ENCODE results near the gene ADGRG1.
"Not testable (repeated sequence)": the region's sequence is repeated elsewhere in the genome, so short reads cannot be mapped to it uniquely, and the experiment has no call there.

ADGRG1 gene

DNA sequence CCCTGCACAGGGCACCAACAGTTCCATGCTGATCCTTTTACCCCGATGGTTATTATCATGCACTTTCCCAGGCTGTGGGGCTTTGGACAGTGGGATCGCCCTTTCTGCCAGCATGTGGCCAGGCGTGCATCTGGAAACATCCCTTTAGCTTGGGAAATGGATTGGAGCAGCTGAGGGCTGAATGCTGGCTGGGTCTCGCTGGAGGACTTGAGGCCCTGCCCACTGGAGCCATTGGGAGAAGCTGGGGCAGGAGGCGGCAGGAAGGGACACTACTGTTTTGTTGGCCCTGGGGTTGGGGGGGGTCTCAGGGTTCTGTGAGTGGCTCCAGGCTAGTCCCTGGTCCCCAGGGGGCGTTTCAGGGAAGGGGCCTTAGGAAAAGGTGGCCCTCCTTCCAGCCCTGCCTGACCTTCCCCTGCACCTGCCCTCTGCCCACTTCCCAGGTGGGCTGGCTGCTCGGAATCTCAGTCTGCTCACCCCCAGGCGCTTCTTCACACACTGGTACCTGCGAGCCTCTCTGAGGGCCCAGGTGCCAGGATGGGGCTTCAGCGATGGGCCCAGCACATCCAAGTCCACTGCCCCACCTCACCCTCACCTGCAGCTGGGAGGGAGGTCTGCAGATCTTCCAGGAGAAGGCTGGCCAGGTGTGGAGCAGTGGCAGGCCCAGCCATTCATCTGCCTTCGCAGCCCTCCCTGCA, 38.1 kb downstream of the ADGRG1 start:
- DNase-seq (ENCODE audit: low read depth in 2 of 2): no peak

DNA sequence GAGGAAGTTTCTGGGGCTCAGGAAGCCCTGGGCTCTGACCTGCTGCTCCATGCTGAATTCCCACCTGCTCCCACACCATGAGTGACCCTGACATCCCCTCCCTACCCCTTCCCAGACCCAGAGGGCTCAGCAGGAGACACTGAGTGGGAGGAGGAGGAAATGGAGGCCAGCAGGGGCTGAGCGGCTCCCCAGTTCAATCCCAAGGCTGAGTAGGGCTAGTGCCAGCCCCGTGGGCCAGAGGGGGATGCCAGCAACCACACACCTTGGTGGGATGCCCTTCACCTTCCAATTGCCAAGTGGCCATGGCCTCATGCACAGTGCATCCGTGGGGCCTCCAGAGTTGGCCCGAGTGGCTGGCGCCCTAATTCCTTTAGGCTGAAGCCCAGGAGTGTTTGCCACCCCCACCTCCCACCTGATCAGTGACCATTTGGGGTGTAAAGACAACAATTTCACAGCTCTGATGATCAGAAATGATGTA, 38.7 kb downstream of the ADGRG1 start:
- DNase-seq (ENCODE audit: low read depth in 2 of 2): no peak

DNA sequence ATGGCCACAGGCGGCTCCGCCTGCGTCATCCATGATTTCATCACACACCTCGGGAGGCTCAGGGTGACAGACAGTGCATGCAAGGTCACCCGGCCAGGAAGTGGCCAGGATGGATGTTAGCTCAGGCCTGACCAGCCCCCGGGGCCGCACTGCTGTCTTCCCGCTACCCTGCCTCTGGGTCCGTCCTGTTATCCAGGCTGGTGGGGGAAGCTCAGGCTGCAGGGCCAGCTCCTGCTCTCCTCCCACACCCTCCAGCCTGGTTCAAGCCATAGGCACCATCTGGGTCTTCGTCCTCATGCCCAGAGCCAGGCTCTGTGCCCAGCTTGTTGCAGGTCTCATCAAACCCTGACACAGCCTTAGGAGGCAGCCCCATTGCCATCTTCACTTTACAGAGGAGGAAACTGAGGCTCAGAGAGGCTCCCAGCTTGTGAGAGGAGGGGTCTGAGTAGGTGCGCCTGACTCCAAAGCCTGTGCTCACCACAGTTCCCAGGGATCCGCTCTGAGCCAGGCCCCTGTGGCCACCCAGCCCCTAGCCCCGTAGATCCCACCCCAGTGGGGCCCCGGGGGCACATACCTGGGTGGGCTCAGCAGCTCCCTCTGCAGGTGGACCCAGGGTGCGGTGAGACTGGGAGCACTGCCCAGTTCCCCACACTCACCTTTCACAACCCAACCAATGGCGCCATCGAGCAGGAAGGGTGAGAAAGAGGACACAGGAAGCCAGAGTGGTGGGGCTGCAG, 39.3 kb downstream of the ADGRG1 start:
- no peak for DNase-seq (ENCODE audit: low read depth in 2 of 2)

DNA sequence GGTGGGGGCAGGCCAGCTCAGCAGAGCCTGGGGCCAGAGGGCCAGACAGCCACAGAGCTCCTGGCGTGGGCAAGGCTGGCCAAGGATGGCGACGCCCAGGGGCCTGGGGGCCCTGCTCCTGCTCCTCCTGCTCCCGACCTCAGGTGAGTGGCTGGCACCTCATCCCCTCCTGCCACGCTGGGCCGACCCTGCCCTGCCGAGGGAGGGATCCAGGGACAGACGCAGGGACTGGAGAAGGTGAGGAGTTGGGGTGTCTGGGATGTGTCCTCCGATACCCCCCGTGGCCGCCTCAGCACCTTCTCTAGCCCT, 39.8 kb downstream of the ADGRG1 start, which contains the start of gene ADGRG3:
ADGRG3 (plus strand) TSS at position 44 of the 309 bp plus-strand sequence; CDS start at position 86, 42 bp downstream.
- no peak for DNase-seq (ENCODE audit: low read depth in 2 of 2)

DNA sequence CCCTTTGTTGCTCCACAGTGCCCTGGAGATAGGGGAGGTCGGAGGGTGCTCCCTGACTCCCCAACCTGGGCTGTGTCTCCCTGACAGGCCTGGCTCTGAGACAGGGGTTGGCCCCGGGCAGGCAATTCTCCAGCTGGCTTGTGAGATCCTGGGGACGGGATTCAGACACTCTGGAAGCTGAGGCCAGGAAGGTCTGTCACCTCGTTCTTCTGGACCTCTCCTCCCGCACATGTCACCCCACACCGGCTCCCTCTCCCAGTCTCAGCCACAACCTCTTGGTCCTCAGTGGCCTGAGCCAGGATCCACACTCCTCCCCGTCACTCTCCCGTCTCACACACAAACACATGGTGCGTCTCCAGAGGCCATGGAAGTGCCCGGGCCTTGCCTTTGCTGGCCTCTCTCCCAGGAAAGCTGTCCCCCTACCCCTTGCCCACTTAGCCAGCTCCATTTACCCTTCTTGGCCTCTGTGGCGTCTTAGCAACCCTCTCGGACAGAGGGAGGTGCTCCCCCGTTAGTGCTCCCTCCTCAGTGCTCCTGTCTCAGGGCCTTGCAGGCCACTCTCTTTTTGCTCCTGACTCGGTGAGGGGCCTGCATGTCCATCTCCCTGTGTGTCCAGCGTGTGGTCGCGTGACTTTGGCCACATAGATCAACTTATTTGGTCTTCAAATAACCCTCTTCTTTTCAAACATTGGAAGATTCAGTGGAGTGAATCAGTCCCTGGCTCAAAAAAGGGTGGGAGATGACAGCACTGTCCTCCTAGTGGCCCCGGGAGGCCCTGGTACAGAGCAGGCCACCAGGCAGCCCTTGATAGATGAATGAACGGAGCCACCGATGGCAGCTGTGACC, 40.4 kb downstream of the ADGRG1 start:
- DNase-seq (ENCODE audit: low read depth in 2 of 2): no peak

DNA sequence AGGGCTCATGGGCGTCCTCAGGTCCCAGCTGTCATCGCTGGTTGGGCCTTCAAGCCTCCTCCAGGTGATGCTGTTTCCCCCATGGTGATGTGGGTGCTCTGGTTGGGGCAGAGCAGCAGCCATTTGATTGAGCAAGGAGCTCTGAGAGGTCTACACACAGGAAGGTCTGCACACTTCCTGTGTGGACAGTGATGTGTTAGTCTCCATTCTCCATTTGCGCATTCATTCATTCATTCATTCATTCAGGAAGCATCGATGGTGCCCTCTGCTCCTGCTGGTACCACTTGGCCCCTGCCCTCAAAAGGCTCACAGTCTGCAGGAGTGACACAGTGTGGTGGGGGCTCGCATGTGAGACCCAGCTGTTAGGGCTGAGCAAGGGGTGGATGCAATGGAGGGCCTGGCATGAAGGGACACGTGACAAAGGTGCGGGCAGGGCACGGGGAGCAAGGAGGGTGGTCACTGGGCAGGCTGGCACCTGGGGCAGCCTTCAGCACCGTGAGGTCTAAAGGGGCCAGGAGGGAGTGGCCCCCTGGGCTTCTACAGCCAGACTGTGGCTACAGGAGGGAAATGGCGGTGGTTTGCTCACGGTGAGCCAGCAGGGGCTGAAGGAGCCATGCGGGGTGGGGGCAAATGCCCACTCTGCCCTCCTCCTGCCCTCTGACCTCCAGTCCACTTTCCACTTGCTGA, 41.2 kb downstream of the ADGRG1 start:
- no peak for DNase-seq (ENCODE audit: low read depth in 2 of 2)

DNA sequence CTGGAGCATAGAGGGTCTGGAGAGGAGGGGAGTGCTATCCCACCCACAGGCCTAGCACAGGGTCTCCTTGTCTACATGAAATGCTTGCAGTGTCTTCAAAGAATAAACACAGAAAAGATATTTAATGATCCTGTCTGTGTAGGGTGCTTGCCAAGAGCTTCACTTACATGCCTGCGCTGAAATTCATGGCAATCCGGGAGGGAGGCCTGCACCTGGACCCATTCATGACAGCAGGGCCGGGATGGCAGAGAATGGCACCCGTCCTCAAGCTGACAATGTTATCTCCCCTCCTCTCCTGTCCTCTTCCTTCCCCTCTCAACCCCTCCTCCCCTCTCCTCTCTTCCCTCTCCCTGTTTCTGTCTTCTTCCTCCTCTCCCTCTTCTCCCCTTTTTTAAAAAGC, 41.8 kb downstream of the ADGRG1 start:
- DNase-seq (ENCODE audit: low read depth in 2 of 2): no peak

DNA sequence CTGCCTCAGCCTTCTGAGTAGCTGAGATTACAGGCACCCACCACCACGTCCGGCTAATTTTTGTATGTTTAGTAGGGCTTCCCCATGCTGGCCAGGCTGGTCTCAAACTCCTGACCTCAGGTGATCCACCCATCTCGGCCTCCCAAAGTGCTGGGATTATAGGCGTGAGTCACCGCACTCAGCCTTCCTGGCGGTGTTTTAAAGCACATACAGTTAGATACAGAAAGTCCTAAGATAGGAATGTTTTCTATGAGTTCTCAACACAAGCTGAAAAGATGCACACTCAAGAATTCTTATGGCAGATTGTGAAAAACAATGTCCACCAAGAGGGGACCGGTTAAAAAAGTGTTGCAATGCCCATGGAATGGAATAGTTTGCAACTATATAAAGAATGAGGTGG, 43.0 kb downstream of the ADGRG1 start:
- not testable (repeated sequence) for DNase-seq (ENCODE audit: low read depth in 2 of 2)

DNA sequence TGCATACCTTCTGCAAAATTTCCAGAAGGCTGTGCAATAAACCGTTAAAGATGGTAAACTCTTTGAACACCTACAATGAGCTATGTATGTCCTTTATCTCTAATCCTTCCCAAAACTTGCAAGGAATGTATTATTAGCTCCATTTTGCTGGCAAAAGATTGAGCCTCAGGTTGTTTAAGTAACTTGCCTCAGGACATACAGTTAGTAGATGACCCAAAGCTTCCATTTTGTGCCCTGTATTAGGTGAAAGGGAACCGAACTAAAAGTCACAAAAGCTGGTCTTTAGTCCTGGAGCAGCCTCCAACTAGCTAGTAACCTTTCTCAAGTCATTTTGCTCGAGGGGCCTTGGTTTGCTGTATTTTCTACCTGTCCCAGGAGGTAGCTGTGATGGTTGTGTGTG, 44.0 kb downstream of the ADGRG1 start:
- DNase-seq (ENCODE audit: low read depth in 2 of 2): no peak

DNA sequence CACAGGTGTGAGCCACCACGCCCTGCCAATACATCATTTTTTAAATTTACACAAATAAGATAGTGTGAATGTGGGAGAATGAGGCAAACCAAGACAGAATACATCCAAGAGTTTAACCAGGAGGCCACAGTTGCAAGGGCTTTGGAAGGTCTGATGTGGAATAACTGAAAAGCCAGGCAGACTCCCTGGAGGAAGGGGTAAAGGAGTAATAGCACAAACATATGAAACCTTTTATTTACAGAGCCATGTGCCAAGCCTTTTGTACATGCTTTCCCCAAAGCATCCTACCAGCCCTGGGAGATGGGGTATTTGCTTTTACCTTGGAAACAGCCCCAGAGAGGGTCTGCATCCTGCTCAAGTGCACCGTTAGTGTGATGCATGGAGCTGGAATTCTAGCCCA, 44.4 kb downstream of the ADGRG1 start:
- no peak for DNase-seq (ENCODE audit: low read depth in 2 of 2)

DNA sequence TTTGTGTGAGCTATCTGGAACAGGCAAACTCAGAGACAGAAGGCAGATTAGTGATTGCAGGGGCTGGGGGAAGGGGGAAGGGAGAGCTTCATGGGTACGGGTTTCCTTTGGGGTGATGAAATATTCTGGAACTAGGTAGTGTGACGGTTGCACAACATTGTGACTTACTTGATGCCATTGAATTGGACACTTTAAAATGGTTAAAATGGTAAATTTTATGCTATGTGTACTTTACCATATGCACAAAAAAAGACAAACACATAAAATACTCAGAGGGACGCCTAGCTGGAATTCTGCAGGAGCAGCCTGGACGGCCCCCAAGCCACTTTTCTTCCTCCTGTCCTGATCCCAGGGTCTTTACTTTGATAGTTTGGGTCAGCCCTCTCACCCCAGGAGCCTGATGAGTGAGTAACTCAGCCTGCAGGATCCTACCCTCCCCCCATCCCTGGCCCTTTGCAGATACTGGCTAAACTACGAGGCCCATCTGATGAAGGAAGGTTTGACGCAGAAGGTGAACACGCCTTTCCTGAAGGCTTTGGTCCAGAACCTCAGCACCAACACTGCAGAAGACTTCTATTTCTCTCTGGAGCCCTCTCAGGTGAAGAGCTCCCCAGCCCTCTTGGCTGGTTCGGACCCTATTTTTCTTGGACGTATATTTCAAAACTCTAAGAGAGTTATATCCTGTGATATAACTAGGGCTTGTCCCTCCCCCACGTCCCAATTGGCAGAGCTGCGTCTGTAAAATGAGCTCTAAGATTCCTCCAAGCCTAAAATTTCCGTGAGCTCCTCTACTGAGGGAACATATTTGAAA, 47.5 kb downstream of the ADGRG1 start:
- no peak for DNase-seq (ENCODE audit: low read depth in 2 of 2)

DNA sequence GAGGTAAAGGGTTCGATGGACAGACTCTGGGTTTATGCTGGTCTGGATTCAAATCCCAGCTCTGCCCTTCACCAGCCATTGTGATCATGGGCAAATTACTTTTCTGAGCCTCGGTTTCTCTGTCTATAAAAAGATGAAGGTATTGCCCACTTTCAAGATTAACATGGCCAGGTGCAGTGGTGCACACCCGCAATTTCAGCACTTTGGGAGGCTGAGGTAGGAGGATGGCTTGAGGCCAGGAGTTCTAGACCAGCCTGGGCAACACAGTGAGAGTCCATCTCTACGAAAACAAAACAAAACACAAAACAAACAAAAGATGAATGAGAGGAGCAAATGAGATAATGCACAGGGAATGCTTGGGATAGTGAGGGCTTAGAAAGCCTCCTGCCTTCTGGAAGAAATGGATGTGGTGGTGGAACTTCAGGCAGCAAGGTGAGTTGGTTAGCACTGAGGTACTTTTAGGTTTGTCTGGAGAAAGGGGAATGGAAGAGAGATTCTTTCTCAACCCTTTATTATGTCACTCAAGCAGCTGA, 48.2 kb downstream of the ADGRG1 start:
- DNase-seq (ENCODE audit: low read depth in 2 of 2): no peak

DNA sequence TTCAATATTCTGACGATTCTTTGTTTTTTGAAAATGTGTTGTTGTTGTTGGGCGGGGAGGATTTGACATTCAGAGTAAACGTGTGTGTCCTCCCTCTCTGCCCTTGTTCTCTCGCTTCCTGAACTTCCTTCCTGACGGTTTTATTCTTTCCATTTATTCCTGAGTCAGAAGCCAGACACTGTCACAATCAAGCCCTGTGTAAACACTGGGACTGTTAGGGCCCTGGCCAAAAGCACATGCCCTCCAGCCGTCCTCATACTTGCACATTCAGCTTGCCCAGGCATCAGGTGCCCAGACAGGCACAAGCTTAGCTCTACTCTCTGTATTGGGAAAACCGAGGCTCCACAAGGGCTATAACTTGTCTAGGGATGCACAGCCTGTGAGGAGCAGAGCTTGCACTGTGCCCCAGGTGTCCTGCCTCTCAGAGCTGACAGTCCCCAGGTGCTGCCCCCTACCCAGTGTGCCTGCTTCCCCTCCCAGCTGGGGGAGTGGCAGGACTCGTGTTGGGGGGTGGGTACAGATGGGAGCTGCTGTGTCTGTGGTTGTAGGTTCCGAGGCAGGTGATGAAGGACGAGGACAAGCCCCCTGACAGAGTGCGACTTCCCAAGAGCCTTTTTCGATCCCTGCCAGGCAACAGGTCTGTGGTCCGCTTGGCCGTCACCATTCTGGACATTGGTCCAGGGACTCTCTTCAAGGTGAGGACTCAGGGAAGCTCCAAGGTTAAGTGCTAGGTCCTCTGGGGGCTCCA, 49.4 kb downstream of the ADGRG1 start:
- no peak for DNase-seq (ENCODE audit: low read depth in 2 of 2)

DNA sequence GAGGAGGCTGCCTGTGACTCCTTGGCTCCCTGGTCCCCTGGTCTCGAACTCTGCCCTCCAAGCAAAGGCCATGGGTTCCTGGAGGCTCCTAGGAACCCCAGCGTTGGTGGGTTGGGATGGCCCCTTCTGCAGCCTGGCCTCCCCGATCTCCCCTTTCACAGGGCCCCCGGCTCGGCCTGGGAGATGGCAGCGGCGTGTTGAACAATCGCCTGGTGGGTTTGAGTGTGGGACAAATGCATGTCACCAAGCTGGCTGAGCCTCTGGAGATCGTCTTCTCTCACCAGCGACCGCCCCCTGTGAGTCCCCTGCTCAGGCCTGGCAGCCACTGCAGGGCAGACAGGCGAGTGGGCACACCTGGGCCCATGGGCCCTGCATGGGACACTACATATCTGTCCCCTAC, 50.6 kb downstream of the ADGRG1 start:
- DNase-seq (ENCODE audit: low read depth in 2 of 2): no peak

DNA sequence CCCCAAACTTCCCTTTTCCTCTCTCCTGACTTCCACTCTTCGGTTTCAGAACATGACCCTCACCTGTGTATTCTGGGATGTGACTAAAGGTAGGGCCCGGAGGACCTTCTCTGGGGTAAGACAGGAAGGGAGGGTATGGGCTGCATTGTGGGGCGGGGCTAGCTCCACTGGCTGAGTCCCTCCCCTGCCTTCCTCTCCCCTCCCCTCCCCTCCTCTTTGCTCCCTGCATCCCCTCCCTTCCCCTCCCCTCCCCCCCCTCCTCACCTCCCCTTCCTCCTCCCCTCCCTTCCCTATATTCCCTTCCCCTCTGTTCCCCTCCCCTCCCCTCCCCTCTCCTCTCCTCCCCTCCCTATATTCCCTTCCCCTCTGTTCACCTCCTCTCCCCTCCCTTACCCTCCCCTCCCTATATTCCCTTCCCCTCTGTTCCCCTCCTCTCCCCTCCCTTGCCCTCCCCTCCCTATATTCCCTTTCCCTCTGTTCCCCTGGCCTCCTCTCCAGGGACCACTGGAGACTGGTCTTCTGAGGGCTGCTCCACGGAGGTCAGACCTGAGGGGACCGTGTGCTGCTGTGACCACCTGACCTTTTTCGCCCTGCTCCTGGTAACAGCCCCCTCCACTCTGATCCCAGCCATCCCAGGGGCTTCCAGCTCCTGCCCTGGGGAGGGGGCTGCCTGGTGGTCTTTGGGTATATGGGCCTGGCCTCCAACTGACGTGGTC, 51.5 kb downstream of the ADGRG1 start:
- DNase-seq (ENCODE audit: low read depth in 2 of 2): no peak

DNA sequence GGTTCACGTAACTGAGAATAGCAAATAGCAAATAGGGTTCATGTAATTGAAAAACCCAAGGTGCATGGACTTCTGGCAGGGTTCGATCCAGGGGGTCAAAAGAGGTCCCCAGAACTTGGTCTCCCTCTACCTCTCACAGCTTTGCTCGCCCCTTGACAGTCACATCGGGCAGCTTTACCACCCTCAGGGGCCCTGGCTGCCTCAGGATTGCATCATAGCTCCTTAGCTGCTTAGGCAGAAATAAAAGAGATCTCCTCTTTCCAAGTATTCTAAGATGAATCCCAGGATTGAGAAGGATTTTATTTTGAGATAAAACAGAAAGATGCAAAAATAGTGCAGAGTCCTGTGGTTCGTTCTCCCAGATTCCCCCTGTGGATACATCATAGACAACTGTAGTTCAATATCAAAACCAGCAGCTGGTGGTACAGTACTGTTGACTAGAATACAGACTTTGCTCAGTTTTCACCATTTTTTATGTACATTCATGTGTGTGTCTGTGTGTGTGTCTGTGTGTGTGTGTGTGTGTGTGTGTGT, 52.5 kb downstream of the ADGRG1 start:
- DNase-seq (ENCODE audit: low read depth in 2 of 2): no peak

DNA sequence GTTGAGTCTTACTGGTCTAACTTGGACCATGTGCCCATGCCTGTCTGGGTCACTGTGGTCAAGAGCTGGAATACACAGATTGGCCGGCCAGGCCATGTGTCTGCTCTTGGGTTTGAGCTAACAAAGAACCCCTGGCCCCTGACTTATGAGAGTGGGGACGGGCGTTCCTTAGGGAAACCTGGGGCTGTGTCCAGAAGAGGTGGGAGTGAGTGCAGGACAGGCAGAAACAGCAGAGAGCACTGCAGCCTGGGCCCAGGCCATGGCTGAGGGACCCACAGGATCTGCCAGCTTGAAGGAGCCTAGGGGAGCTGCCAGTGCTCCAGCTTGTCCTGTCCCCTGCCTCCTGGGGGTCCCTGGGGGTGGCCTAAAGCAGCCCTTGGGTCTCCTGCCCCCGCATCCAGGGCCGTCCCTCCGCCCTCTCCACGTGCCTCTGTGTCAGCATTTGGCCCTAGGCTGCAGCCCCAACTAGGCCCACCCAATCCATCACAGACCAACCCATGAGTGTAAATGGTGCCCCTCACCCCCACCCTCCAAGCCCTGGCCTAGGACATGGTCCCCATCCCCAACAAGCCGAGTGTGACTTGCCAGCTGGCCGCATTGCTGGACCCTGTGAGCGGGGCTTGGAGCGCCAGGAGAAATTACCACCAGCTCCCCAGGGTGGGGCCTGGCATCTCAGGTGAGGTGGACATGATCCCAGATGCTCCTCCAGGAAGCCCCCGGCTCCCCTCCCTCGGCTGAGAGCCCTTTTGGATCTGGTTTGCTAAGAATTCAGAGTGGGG, 53.7 kb downstream of the ADGRG1 start:
- DNase-seq (ENCODE audit: low read depth in 2 of 2): no peak

Measured in stimulated activated CD4-positive, alpha-beta T cell treated with anti-CD3 and anti-CD28 coated beads, Interleukin-1b, Interleukin-23, amount 100 ng/mL, for 4 hours (primary cell).